Heart left ventricle (tissue), 16 donors: ENCODE data around the gene IL19. TPM values are rescaled to one million over a fixed set of nuclear protein-coding genes. Genes with fewer than 3 reads are reported as not detected.
"Not testable (repeated sequence)": the region's sequence is repeated elsewhere in the genome, so short reads cannot be mapped to it uniquely, and the experiment has no call there.

Experiments used
- ATAC-seq, 4 donors: fragments of 200-7000 bp; cut with Tn5 transposase; one replicate each; pipeline ENCODE4 v1.9.1; 2020 to 2022; ENCODE audit warnings: moderate library complexity in 4 of 4, mild to moderate bottlenecking in 3 of 4, moderate number of reproducible peaks in 1 of 4
- DNase-seq, 5 donors: peaks; one replicate each; pipeline ENCODE4 v3.0.0-alpha.2; 2020
- H3K27ac ChIP-seq, 12 donors: fragments of 200-600 bp; sonication (generic) in 4 of 12; one replicate each; pipeline versions ENCODE4 v1.5.0 to v1.8.0; 2016 to 2022; ENCODE audit warnings: mild to moderate bottlenecking in 2 of 12
- H3K27me3 ChIP-seq, 9 donors: fragments of 200-600 bp; sonication (generic) in 2 of 9; one replicate each; pipeline versions ENCODE4 v1.5.1 to v1.8.0; 2016 to 2022; ENCODE audit warnings: mild to moderate bottlenecking in 3 of 9
- H3K36me3 ChIP-seq, 9 donors: fragments of 200-600 bp; sonication (generic) in 2 of 9; one replicate each; pipeline versions ENCODE4 v1.5.0 to v1.8.0; 2018 to 2022; ENCODE audit warnings: mild to moderate bottlenecking in 2 of 9
- H3K4me1 ChIP-seq, 12 donors: fragments of 200-600 bp; sonication (generic) in 4 of 12; one replicate each; pipeline versions ENCODE4 v1.5.0 to v1.8.0; 2016 to 2022; ENCODE audit warnings: mild to moderate bottlenecking in 3 of 12
- H3K4me3 ChIP-seq, 12 donors: fragments of 200-600 bp; sonication (generic) in 4 of 12; one replicate each; pipeline versions ENCODE4 v1.5.0 to v1.8.0; 2017 to 2022; ENCODE audit warnings: mild to moderate bottlenecking in 9 of 12, moderate library complexity in 4 of 12
- H3K9me3 ChIP-seq, 12 donors: fragments of 200-600 bp; sonication (generic) in 4 of 12; one replicate each; pipeline versions ENCODE4 v1.5.0 to v1.8.0; 2016 to 2022; ENCODE audit warnings: mild to moderate bottlenecking in 1 of 12
- POLR2A ChIP-seq, 2 donors: fragments of 450-650 bp; IDR thresholded peaks; one replicate each; pipeline ENCODE4 v1.6.1; 2017; ENCODE audit warnings: antibody characterized with exemption in 2 of 2, mild to moderate bottlenecking in 2 of 2, moderate library complexity in 2 of 2
- WGBS, 4 donors: extraction: QIAGEN DNeasy Blood & Tissue Kit in 2 of 4; methylation state at CpG; one replicate each; pipeline versions ENCODE4 v1.1.5 to v1.1.7; 2013 to 2018; 5-methylcytosine and 5-hydroxymethylcytosine counted together
- intact Hi-C, 10 donors: fragments of 100-400 bp; cut with DNase I; formaldehyde crosslinking; loops; one replicate each; pipeline versions ENCODE4 v1.11.1 to v1.14.2; 2022
- polyA plus RNA-seq, 2 donors: library from polyadenylated mRNA; stranded (reverse); fragments of 200-250 nt; gene quantifications; one replicate each; pipeline ENCODE4 v1.2.3, GENCODE V29; 2013
- total RNA-seq, 9 donors: library from RNA; depleted of rRNA in 2 of 9; stranded (reverse); fragments of >200 nt in 2 of 9; fragmentation: NEBNext Ultra II Directional in 3 of 9; extraction: Animal tissue kit (Norgen Biotek cat#: 25700) in 3 of 9; gene quantifications; one replicate each; pipeline versions ENCODE4 v1.1.0 to v1.2.4, GENCODE V29; 2016 to 2023
- TF ChIP-seq, protein P1 (sequence below), 12 donors: fragments of 200-600 bp; sonication (generic) in 4 of 12; IDR thresholded peaks; one replicate each; pipeline versions ENCODE4 v1.5.0 to v1.8.0; 2018 to 2022; ENCODE audit warnings: antibody characterized with exemption in 12 of 12, mild to moderate bottlenecking in 5 of 12
- donor health status: ischemic (EF 13 %, LVEDD 7.1; RV severe dilation, severe dysfunction).
- donor health status: healthy with polysubstance abuse.
- donor health status: DM: no; HTN: yes; CAD: no.
- donor health status: DM: no; HTN: no; CAD: no.
- donor health status: ischemic (EF 25% LVEDD 6.9; RV normal size, moderate dysfunction).
- donor health status: ischemic (EF 25% LVEDD 5.7; RV mildly dilated, moderate dysfunction).
- donor health status: healthy.
- donor health status: DM: yes; HTN: yes; CAD: no.
- donor health status: ischemic (EF 35%, LVEDD 5.7; RV mildly dilated, moderate dysfunction).
- donor health status: nonischemic (EF 11% LVEDD 7.7; RV severe dilation, severe dysfunction).
- donor health status: DM: yes; HTN: yes; CAD: no.
- donor health status: PGD.
- donor health status: ischemic (EF 29% LVEDD 5.4; RV normal size, mild dysfunction).
- donor health status: nonischemic (EF 23%, LVEDD 6.1; RV moderate dilation, normal function).

Gene IL19
- total and polyA plus RNA-seq, 11 donors: not detected

DNA sequence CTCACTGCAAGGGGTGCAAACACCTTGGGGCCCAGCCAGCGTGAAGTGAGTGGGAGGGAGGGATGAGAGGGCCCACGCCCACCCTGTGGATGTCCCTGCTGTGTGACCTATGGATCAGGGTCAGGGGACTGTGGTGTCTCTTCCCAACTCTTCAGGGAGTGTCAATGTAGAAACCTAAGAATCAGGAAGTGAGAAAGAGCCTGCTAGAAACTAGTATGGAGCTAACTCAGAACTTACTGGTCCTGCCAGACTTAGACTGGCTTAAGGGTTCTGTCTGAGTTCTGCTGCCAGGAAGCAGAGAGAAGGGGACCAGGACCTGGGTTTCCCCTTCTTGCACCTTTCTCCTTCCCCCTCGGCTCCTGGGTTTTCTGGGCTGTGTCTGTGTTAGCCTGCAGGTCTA lies 3.5 kb downstream of the IL19 start:
- Histone ChIP-seq H3K9me3 (no peaks in the 10 kb centered on the region), H3K27me3 (no peaks in the 10 kb centered on the region), H3K27ac (peak overlapping the region in 1 of 12 donors; percentile 66), H3K36me3 (no peaks in the 10 kb centered on the region), H3K4me3 (no peak overlapping the region), H3K4me1 (peaks cover 0 to 71% (median 0%) of the 10 kb centered on the region in 12 donors)
- WGBS, 4 donors: 72 to 94% (median 77%) methylated on average over 3 of the region's 3 CpGs
- intact Hi-C loops: no loop called here
- TF ChIP-seq, protein P1, sequence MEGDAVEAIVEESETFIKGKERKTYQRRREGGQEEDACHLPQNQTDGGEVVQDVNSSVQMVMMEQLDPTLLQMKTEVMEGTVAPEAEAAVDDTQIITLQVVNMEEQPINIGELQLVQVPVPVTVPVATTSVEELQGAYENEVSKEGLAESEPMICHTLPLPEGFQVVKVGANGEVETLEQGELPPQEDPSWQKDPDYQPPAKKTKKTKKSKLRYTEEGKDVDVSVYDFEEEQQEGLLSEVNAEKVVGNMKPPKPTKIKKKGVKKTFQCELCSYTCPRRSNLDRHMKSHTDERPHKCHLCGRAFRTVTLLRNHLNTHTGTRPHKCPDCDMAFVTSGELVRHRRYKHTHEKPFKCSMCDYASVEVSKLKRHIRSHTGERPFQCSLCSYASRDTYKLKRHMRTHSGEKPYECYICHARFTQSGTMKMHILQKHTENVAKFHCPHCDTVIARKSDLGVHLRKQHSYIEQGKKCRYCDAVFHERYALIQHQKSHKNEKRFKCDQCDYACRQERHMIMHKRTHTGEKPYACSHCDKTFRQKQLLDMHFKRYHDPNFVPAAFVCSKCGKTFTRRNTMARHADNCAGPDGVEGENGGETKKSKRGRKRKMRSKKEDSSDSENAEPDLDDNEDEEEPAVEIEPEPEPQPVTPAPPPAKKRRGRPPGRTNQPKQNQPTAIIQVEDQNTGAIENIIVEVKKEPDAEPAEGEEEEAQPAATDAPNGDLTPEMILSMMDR (IDR thresholded peaks at IDR 0.05): no peak
- no peak for TF ChIP-seq POLR2A (IDR thresholded peaks at IDR 0.05)
- DNase-seq (no peak), ATAC-seq (peak in 1 of 4 donors; percentile 26)

DNA sequence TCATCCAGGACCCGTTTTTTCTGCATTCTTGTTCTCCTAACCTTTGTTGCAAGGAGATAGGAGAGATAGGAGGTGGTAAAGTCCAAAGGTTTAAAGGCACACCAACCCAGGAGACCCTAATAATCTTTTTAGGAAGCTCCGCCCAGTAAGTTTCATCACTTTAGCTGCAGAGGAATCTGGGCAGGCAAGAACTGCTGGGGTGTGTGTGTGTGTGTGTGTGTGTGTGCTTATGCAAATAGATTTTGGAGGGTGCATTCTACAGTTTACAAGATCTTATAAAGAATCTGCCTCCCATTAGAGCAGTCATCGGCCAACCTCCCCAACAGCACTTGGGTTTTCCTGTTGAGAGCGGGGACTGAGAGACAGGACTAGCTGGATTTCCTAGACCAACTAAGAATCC lies 5.7 kb downstream of the IL19 start:
- Histone ChIP-seq H3K9me3 (no peaks in the 10 kb centered on the region), H3K36me3 (no peaks in the 10 kb centered on the region), H3K27ac (no peak overlapping the region), H3K4me3 (no peak overlapping the region), H3K27me3 (no peaks in the 10 kb centered on the region), H3K4me1 (peaks cover 0 to 65% (median 0%) of the 10 kb centered on the region in 12 donors)
- intact Hi-C loops: no loop called here
- TF ChIP-seq, protein P1 (IDR thresholded peaks at IDR 0.05): no peak
- no peak for TF ChIP-seq POLR2A (IDR thresholded peaks at IDR 0.05)
- WGBS, 4 donors: 84 to 88% (median 87%) methylated on average over 4 of the region's 4 CpGs
- ATAC-seq (no peak), DNase-seq (no peak)

DNA sequence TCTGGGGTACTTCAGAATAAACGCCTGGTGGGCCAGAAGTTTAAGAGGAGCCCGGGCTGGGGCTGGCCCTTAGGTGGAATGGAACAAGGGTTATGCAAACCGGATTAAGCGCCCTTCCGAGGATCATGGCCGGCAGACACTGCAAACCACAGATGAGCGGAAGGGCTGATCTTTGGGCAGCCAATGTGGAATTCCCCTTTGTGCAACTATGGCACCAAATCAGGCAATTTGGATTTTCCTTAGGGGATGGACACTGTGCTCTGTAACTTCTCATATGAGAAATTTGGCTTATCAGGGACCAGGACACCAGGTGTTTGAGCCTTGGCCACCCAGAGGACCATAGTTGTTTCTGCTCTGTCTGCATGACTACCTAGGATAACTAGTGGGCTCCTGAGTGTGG lies 7.5 kb downstream of the IL19 start:
- TF ChIP-seq POLR2A (IDR thresholded peaks at IDR 0.05): no peak
- TF ChIP-seq, protein P1 (IDR thresholded peaks at IDR 0.05): no peak
- 87 to 98% (median 93%) methylated on average over 7 of the region's 7 CpGs for WGBS, 4 donors
- H3K9me3 ChIP-seq: no peaks in the 10 kb centered on the region
- no peak overlapping the region for H3K4me3 ChIP-seq
- H3K4me1 ChIP-seq: peaks cover 0 to 53% (median 0%) of the 10 kb centered on the region in 12 donors
- intact Hi-C loops: no loop called here
- no peak for DNase-seq
- no peaks in the 10 kb centered on the region for H3K36me3 ChIP-seq
- no peaks in the 10 kb centered on the region for H3K27me3 ChIP-seq
- H3K27ac ChIP-seq: peak overlapping the region in 1 of 12 donors; percentile 46
- ATAC-seq: no peak

DNA sequence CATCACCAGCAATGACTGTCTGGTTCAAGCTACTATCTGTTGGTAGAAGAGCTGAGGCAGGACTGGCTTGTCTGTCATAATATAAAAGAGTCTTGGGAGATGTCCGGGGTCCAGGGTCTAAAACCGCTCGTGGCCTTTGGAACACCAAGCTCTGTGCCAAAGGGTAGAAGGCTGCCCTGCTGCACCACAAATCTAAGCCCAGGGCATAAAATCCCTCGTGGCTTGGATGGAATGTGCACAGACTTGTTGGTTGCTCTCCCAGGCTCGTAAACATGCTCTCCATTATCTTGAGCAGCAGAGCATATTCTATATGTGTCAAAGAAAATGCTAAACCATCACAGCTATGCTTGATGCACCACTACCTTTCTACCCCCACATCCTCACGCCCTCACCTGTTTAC lies 8.3 kb downstream of the IL19 start:
- H3K4me3 ChIP-seq, H3K9me3 ChIP-seq, intact Hi-C loops, ATAC-seq, H3K36me3 ChIP-seq, DNase-seq, H3K27me3 ChIP-seq: not testable (repeated sequence)
- WGBS, 4 donors: 79 to 86% (median 81%) methylated on average over 6 of the region's 6 CpGs
- peaks cover 0 to 46% (median 0%) of the 10 kb centered on the region in 12 donors for H3K4me1 ChIP-seq
- peak overlapping the region in 1 of 12 donors; percentile 46 for H3K27ac ChIP-seq

DNA sequence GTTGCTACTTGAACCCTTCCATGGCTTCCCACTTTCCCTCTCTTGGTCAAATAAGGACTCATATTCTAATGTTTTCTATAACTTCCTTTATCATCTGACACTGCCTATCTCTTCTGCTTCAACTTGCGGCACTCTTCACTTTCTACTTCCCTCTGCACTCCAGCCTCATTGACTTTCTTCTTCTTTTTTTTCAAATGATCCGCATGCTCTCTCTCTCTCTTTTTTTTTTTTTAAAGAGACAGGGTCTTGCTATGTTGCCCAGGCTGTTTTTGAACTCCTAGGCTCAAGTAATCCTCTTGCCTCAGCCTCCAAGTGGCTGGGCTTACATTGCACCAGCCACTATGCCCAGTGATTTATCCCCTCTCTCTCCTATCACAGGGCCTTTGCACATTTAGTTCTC lies 9.1 kb downstream of the IL19 start:
- Histone ChIP-seq H3K9me3 (no peaks in the 10 kb centered on the region), H3K27ac (peak overlapping the region in 1 of 12 donors; percentile 46), H3K4me1 (peaks cover 0 to 42% (median 0%) of the 10 kb centered on the region in 12 donors), H3K27me3 (no peaks in the 10 kb centered on the region), H3K4me3 (no peak overlapping the region), H3K36me3 (no peaks in the 10 kb centered on the region)
- WGBS, 4 donors: 62 to 71% (median 69%) methylated on average over 2 of the region's 2 CpGs
- intact Hi-C loops: no loop called here
- DNase-seq (no peak), ATAC-seq (no peak)
- TF ChIP-seq POLR2A (IDR thresholded peaks at IDR 0.05): no peak
- TF ChIP-seq, protein P1 (IDR thresholded peaks at IDR 0.05): no peak
